ENCODE results near the gene MARK2. TPM values are rescaled to one million over a fixed set of nuclear protein-coding genes. Genes with fewer than 3 reads are reported as not detected.

Gene MARK2
- total RNA-seq, 3 donors from 2014 or later = 12.6 to 34.0 (median 22.3) TPM

DNA sequence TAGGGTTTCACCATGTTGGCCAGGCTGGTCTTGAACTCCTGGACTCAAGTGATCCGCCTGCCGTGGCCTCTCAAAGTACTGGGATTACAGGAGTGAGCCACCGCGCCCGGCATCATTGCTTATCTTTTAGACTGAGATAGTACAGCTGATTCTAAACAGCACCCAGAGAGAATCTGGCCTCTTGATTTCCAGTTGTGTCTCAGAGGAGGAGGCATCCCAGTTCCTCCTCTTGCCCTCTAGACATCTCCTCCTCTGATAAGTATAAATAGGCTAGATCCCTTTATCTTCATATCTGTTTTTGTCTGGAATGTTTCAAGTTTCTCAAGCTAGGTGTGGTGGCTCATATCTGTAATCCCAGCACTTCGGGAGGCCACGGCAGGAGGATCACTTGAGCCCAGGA is 7.0 kb downstream of the MARK2 start:
- no peak for TF ChIP-seq POLR2AphosphoS5 (IDR thresholded peaks at IDR 0.05)
- TF ChIP-seq POLR2A (IDR thresholded peaks at IDR 0.05) = no peak
- TF ChIP-seq, protein P1, sequence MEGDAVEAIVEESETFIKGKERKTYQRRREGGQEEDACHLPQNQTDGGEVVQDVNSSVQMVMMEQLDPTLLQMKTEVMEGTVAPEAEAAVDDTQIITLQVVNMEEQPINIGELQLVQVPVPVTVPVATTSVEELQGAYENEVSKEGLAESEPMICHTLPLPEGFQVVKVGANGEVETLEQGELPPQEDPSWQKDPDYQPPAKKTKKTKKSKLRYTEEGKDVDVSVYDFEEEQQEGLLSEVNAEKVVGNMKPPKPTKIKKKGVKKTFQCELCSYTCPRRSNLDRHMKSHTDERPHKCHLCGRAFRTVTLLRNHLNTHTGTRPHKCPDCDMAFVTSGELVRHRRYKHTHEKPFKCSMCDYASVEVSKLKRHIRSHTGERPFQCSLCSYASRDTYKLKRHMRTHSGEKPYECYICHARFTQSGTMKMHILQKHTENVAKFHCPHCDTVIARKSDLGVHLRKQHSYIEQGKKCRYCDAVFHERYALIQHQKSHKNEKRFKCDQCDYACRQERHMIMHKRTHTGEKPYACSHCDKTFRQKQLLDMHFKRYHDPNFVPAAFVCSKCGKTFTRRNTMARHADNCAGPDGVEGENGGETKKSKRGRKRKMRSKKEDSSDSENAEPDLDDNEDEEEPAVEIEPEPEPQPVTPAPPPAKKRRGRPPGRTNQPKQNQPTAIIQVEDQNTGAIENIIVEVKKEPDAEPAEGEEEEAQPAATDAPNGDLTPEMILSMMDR (IDR thresholded peaks at IDR 0.05) = no peak
- Histone ChIP-seq H3K36me3 (no peaks in the 10 kb centered on the region), H3K4me3 (no peak overlapping the region), H3K9me3 (no peaks in the 10 kb centered on the region), H3K4me1 (peaks cover 4 to 30% of the 10 kb centered on the region in 2 donors), H3K27ac (peak overlapping the region; percentile 75 to 94), H3K27me3 (no peaks in the 10 kb centered on the region)
- intact Hi-C loops (cut with DNase I; ENCODE audit: low total_unique reads) = no loop called here
- DNase-seq (ENCODE audit: low spot score in 2 of 2) = no peak

GRCh38 chr11:63846897-63847296 is 8.0 kb downstream of the MARK2 start:
- DNase-seq (ENCODE audit: low spot score in 2 of 2) = no peak
- Histone ChIP-seq H3K9me3 (no peaks in the 10 kb centered on the region), H3K4me1 (peaks cover 4 to 24% of the 10 kb centered on the region in 2 donors), H3K27ac (peak overlapping the region; percentile 94), H3K27me3 (no peaks in the 10 kb centered on the region), H3K36me3 (no peaks in the 10 kb centered on the region), H3K4me3 (peak overlapping the region in 1 of 3 donors; percentile 46)
- intact Hi-C loops (cut with DNase I; ENCODE audit: low total_unique reads) = no loop called here
- TF ChIP-seq POLR2AphosphoS5 (IDR thresholded peaks at IDR 0.05) = no peak
- TF ChIP-seq POLR2A (IDR thresholded peaks at IDR 0.05) = no peak
- TF ChIP-seq, protein P1 (IDR thresholded peaks at IDR 0.05) = no peak

- peak in 1 of 2 donors; percentile 78 for DNase-seq (ENCODE audit: low spot score in 2 of 2)
- peaks cover 4 to 22% of the 10 kb centered on the region in 2 donors for H3K4me1 ChIP-seq
These were observed 8.5 kb downstream of the MARK2 start for GRCh38 chr11:63847363-63847762.

DNA sequence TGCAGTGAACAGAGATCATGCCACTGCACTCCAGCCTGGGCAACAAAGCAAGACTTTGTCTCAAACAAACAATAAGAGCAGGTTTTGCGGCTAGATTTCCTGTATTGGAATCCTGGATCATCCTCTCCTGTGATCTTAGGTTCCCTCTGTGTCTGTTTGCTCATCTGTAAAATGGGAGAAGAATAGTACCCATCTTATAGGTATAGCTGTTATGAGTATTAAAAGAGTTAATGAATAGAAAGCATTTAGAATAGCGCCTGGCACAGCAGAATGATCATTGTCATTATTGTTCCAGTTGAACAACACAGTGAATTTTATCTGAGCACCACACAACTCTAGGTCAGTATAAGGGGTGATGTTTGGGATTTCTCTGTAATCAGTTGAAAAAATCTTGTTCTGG is 10.8 kb downstream of the MARK2 start:
- no peaks in the 10 kb centered on the region for H3K36me3 ChIP-seq
- H3K27me3 ChIP-seq = no peaks in the 10 kb centered on the region
- intact Hi-C loops (cut with DNase I; ENCODE audit: low total_unique reads) = no loop called here
- DNase-seq (ENCODE audit: low spot score in 2 of 2) = no peak
- no peak overlapping the region for H3K4me3 ChIP-seq
- peak overlapping the region; percentile 72 to 94 for H3K27ac ChIP-seq
- peaks cover 4 to 19% of the 10 kb centered on the region in 2 donors for H3K4me1 ChIP-seq
- TF ChIP-seq POLR2AphosphoS5 (IDR thresholded peaks at IDR 0.05) (no peak), POLR2A (IDR thresholded peaks at IDR 0.05) (no peak)
- TF ChIP-seq, protein P1 (IDR thresholded peaks at IDR 0.05) = no peak
- H3K9me3 ChIP-seq = no peaks in the 10 kb centered on the region

More at GRCh38 chr11:63847363-63847762, 8.5 kb downstream of the MARK2 start:
- TF ChIP-seq, protein P1 (IDR thresholded peaks at IDR 0.05) = no peak
- TF ChIP-seq POLR2AphosphoS5 (IDR thresholded peaks at IDR 0.05) = peak in 1 of 3 donors; percentile 17
- Histone ChIP-seq H3K36me3 (no peaks in the 10 kb centered on the region), H3K27ac (peak overlapping the region; percentile 94), H3K27me3 (no peaks in the 10 kb centered on the region), H3K4me3 (peak overlapping the region in 1 of 3 donors; percentile 46), H3K9me3 (no peaks in the 10 kb centered on the region)
- intact Hi-C loops (cut with DNase I; ENCODE audit: low total_unique reads) = no loop called here

- Histone ChIP-seq H3K4me3 (no peak overlapping the region), H3K27ac (peak overlapping the region; percentile 80 to 94), H3K36me3 (no peaks in the 10 kb centered on the region), H3K9me3 (no peaks in the 10 kb centered on the region), H3K4me1 (peaks cover 0 to 19% of the 10 kb centered on the region in 2 donors), H3K27me3 (no peaks in the 10 kb centered on the region)
- TF ChIP-seq POLR2A (IDR thresholded peaks at IDR 0.05) (no peak), POLR2AphosphoS5 (IDR thresholded peaks at IDR 0.05) (no peak)
- TF ChIP-seq, protein P1 (IDR thresholded peaks at IDR 0.05) = no peak
- DNase-seq (ENCODE audit: low spot score in 2 of 2) = no peak
- intact Hi-C loops (cut with DNase I; ENCODE audit: low total_unique reads) = no loop called here
These were observed 12.0 kb downstream of the MARK2 start for GRCh38 chr11:63850920-63851319.
